ENCODE data around the gene FTCD. TPM values are rescaled to one million over a fixed set of nuclear protein-coding genes. Genes with fewer than 3 reads are reported as not detected.
"Not testable (repeated sequence)": the region's sequence is repeated elsewhere in the genome, so short reads cannot be mapped to it uniquely, and the experiment has no call there.

Gene FTCD
- total RNA-seq, 1 donor from 2014 or later: 8.8 TPM

- Mint-ChIP-seq H3K36me3 (peaks cover 25% of the 10 kb centered on the region), H3K4me1 (no peaks in the 10 kb centered on the region), H3K9me3 (peaks cover 26% of the 10 kb centered on the region), H3K27me3 (ENCODE audit: low read depth) (no peaks in the 10 kb centered on the region), H3K4me3 (no peak overlapping the region), H3K27ac (no peak overlapping the region)
- DNase-seq (ENCODE audit: low spot score in 2 of 2, unreplicated experiment in 2 of 2): peak in 1 of 2 experiments; percentile 34
- TF ChIP-seq, protein P1, sequence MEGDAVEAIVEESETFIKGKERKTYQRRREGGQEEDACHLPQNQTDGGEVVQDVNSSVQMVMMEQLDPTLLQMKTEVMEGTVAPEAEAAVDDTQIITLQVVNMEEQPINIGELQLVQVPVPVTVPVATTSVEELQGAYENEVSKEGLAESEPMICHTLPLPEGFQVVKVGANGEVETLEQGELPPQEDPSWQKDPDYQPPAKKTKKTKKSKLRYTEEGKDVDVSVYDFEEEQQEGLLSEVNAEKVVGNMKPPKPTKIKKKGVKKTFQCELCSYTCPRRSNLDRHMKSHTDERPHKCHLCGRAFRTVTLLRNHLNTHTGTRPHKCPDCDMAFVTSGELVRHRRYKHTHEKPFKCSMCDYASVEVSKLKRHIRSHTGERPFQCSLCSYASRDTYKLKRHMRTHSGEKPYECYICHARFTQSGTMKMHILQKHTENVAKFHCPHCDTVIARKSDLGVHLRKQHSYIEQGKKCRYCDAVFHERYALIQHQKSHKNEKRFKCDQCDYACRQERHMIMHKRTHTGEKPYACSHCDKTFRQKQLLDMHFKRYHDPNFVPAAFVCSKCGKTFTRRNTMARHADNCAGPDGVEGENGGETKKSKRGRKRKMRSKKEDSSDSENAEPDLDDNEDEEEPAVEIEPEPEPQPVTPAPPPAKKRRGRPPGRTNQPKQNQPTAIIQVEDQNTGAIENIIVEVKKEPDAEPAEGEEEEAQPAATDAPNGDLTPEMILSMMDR (IDR thresholded peaks at IDR 0.05; ENCODE audit: unreplicated experiment): no peak
These were observed 44.7 kb downstream of the FTCD start for GRCh38 chr21:46110499-46111192.

GRCh38 chr21:46109313-46110221, 45.8 kb downstream of the FTCD start:
- no peaks in the 10 kb centered on the region for H3K27me3 Mint-ChIP-seq (ENCODE audit: low read depth)
- H3K4me1 Mint-ChIP-seq: no peaks in the 10 kb centered on the region
- H3K9me3 Mint-ChIP-seq: peaks cover 33% of the 10 kb centered on the region
- peaks cover 16% of the 10 kb centered on the region for H3K36me3 Mint-ChIP-seq
- no peak overlapping the region for H3K27ac Mint-ChIP-seq
- TF ChIP-seq, protein P1 (IDR thresholded peaks at IDR 0.05; ENCODE audit: unreplicated experiment): no peak
- H3K4me3 Mint-ChIP-seq: no peak overlapping the region
- peak in 1 of 2 experiments; percentile 36 for DNase-seq (ENCODE audit: low spot score in 2 of 2, unreplicated experiment in 2 of 2)

GRCh38 chr21:46108827-46109312, 46.5 kb downstream of the FTCD start:
- DNase-seq (ENCODE audit: low spot score in 2 of 2, unreplicated experiment in 2 of 2): no peak
- TF ChIP-seq, protein P1 (IDR thresholded peaks at IDR 0.05; ENCODE audit: unreplicated experiment): no peak
- Mint-ChIP-seq H3K27ac (no peak overlapping the region), H3K9me3 (peaks cover 40% of the 10 kb centered on the region), H3K27me3 (ENCODE audit: low read depth) (no peaks in the 10 kb centered on the region), H3K4me3 (no peak overlapping the region), H3K4me1 (no peaks in the 10 kb centered on the region), H3K36me3 (peaks cover 22% of the 10 kb centered on the region)

GRCh38 chr21:46107376-46107775, 48.0 kb downstream of the FTCD start:
- H3K27ac Mint-ChIP-seq; H3K4me1 Mint-ChIP-seq; H3K4me3 Mint-ChIP-seq; H3K27me3 Mint-ChIP-seq (ENCODE audit: low read depth); DNase-seq (ENCODE audit: low spot score in 2 of 2, unreplicated experiment in 2 of 2): not testable (repeated sequence)
- Mint-ChIP-seq H3K36me3 (peaks cover 26% of the 10 kb centered on the region), H3K9me3 (peaks cover 55% of the 10 kb centered on the region)

DNA sequence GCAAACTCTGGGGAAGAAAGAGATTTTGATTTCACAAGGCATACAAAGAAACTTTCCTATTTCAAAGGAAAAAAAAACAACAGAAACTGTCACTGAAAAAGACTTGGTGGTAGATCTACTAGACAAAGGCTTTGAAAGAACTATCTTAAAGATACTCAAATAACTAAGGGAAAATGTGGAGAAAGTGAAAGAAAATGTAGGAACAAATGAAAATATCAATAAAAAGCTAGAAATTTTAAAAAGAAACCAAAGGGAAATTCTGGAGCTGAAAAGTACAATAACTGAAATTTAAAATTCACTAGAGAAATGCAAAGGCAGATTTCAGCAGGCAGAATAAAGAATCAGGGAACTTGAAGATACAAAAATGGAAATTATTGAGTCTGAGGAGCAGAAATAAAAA, 51.3 kb downstream of the FTCD start:
- Mint-ChIP-seq H3K9me3 (peaks cover 68% of the 10 kb centered on the region), H3K4me1 (no peaks in the 10 kb centered on the region), H3K27ac (no peak overlapping the region), H3K4me3 (no peak overlapping the region), H3K27me3 (ENCODE audit: low read depth) (peaks cover 32% of the 10 kb centered on the region), H3K36me3 (peaks cover 41% of the 10 kb centered on the region)
- TF ChIP-seq, protein P1 (IDR thresholded peaks at IDR 0.05; ENCODE audit: unreplicated experiment): no peak
- no peak for DNase-seq (ENCODE audit: low spot score in 2 of 2, unreplicated experiment in 2 of 2)

DNA sequence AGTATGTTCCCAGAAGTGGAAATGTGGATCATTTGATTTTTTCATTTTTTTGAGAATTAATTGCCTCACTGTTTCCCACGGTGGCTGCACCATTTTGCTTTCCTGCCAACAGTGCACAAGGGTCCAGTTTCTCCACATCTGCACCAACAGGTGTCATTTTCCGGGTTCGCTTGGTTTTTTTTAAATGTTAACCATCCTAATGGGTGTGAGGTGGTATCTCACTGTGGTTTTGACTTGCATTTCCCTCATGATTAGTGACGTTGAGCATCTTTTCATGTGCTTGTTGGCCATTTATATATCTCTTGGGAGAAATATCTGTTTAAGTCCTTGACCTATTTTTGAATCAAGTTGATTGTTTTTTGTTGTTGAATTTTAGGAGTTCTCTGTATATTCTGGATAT, 54.5 kb downstream of the FTCD start:
- peaks cover 45% of the 10 kb centered on the region for H3K9me3 Mint-ChIP-seq
- peaks cover 38% of the 10 kb centered on the region for H3K27me3 Mint-ChIP-seq (ENCODE audit: low read depth)

More for the DNA sequence above, 54.5 kb downstream of the FTCD start:
- H3K27ac Mint-ChIP-seq: no peak overlapping the region
- TF ChIP-seq, protein P1 (IDR thresholded peaks at IDR 0.05; ENCODE audit: unreplicated experiment): no peak
- H3K36me3 Mint-ChIP-seq: peaks cover 32% of the 10 kb centered on the region
- no peak for DNase-seq (ENCODE audit: low spot score in 2 of 2, unreplicated experiment in 2 of 2)
- peak overlapping the region; percentile 78 for H3K4me3 Mint-ChIP-seq
- peaks cover 3% of the 10 kb centered on the region for H3K4me1 Mint-ChIP-seq
